ENCODE measurements around the gene PLCH1. TPM values are rescaled to one million over a fixed set of nuclear protein-coding genes. Genes with fewer than 3 reads are reported as not detected.

PLCH1 gene
- polyA plus RNA-seq, 1 donor (not counting 4 experiments of a cell fraction or from before 2014, with no cell fraction given): 0.05 TPM

- Histone ChIP-seq H3K4me1 (ENCODE audit: control insufficient read depth, extremely low read depth, insufficient read depth, low read length) (no peaks in the 10 kb centered on the region), H3K36me3 (ENCODE audit: control insufficient read depth in 2 of 2, extremely low read depth in 1 of 2, insufficient read depth in 2 of 2, low read length in 2 of 2) (no peaks in the 10 kb centered on the region), H3K9me1 (ENCODE audit: control insufficient read depth, extremely low read depth, insufficient read depth, low read length) (no peaks in the 10 kb centered on the region), H3K27me3 (ENCODE audit: control insufficient read depth, extremely low read depth, insufficient read depth, low read length) (no peaks in the 10 kb centered on the region), H4K20me1 (ENCODE audit: control insufficient read depth, extremely low read depth, insufficient read depth, low read length) (no peaks in the 10 kb centered on the region), H3K27ac (ENCODE audit: control insufficient read depth, insufficient read depth, low read length) (no peak overlapping the region), H3K4me2 (ENCODE audit: control insufficient read depth, extremely low read depth, insufficient read depth, low read depth, low read length) (no peak overlapping the region), H3K9ac (ENCODE audit: control insufficient read depth, extremely low read depth, insufficient read depth, low read length) (no peak overlapping the region), H3K4me3 (ENCODE audit: control insufficient read depth in 2 of 3, extremely low read depth in 1 of 3, insufficient read depth in 2 of 3, low read depth in 1 of 3, low read length in 3 of 3) (no peak overlapping the region), H2AFZ (ENCODE audit: control insufficient read depth, low read length) (no peak overlapping the region), H3K79me2 (ENCODE audit: control insufficient read depth, insufficient read depth, low read length) (no peaks in the 10 kb centered on the region), H3K9me3 (ENCODE audit: control insufficient read depth, low read depth, low read length) (no peaks in the 10 kb centered on the region)
- DNase-seq (ENCODE audit: low read depth, low spot score) (no peak), FAIRE-seq (no peak)
- no peak for TF ChIP-seq EZH2 (IDR thresholded peaks at IDR 0.05; ENCODE audit: low read length)
- TF ChIP-seq CTCF (optimal IDR thresholded peaks at IDR 0.05 in 1 of 3, IDR thresholded peaks at IDR 0.05 in 1 of 3, conservative IDR thresholded peaks at IDR 0.05 in 1 of 3; ENCODE audit: extremely low read depth in 1 of 3, insufficient read depth in 2 of 3, low read length in 3 of 3): no peak
- dilution Hi-C loops (cut with MboI; ENCODE audit: extremely low pct_ligation_motif_present, low sequenced_read_pairs): no loop called here
These were observed 140.7 kb downstream of the PLCH1 start for GRCh38 chr3:155604126-155604525.

- Histone ChIP-seq H3K9ac (ENCODE audit: control insufficient read depth, extremely low read depth, insufficient read depth, low read length) (no peak overlapping the region), H4K20me1 (ENCODE audit: control insufficient read depth, extremely low read depth, insufficient read depth, low read length) (no peaks in the 10 kb centered on the region), H3K4me2 (ENCODE audit: control insufficient read depth, extremely low read depth, insufficient read depth, low read depth, low read length) (no peak overlapping the region), H3K27me3 (ENCODE audit: control insufficient read depth, extremely low read depth, insufficient read depth, low read length) (no peaks in the 10 kb centered on the region), H3K79me2 (ENCODE audit: control insufficient read depth, insufficient read depth, low read length) (no peaks in the 10 kb centered on the region), H3K9me3 (ENCODE audit: control insufficient read depth, low read depth, low read length) (no peaks in the 10 kb centered on the region), H3K36me3 (ENCODE audit: control insufficient read depth in 2 of 2, extremely low read depth in 1 of 2, insufficient read depth in 2 of 2, low read length in 2 of 2) (no peaks in the 10 kb centered on the region), H2AFZ (ENCODE audit: control insufficient read depth, low read length) (no peak overlapping the region), H3K4me1 (ENCODE audit: control insufficient read depth, extremely low read depth, insufficient read depth, low read length) (no peaks in the 10 kb centered on the region), H3K9me1 (ENCODE audit: control insufficient read depth, extremely low read depth, insufficient read depth, low read length) (no peaks in the 10 kb centered on the region), H3K27ac (ENCODE audit: control insufficient read depth, insufficient read depth, low read length) (no peak overlapping the region), H3K4me3 (ENCODE audit: control insufficient read depth in 2 of 3, extremely low read depth in 1 of 3, insufficient read depth in 2 of 3, low read depth in 1 of 3, low read length in 3 of 3) (no peak overlapping the region)
- no peak for TF ChIP-seq CTCF (optimal IDR thresholded peaks at IDR 0.05 in 1 of 3, IDR thresholded peaks at IDR 0.05 in 1 of 3, conservative IDR thresholded peaks at IDR 0.05 in 1 of 3; ENCODE audit: extremely low read depth in 1 of 3, insufficient read depth in 2 of 3, low read length in 3 of 3)
- TF ChIP-seq EZH2 (IDR thresholded peaks at IDR 0.05; ENCODE audit: low read length): no peak
- no peak for FAIRE-seq
- dilution Hi-C loops (cut with MboI; ENCODE audit: extremely low pct_ligation_motif_present, low sequenced_read_pairs): no loop called here
- no peak for DNase-seq (ENCODE audit: low read depth, low spot score)
These were observed 141.6 kb downstream of the PLCH1 start for GRCh38 chr3:155603302-155603701.
